ENCODE data around the gene WFDC6. TPM values are rescaled to one million over a fixed set of nuclear protein-coding genes. Genes with fewer than 3 reads are reported as not detected.

The WFDC6 gene
- total RNA-seq, 1 donor from 2014 or later = not detected

DNA sequence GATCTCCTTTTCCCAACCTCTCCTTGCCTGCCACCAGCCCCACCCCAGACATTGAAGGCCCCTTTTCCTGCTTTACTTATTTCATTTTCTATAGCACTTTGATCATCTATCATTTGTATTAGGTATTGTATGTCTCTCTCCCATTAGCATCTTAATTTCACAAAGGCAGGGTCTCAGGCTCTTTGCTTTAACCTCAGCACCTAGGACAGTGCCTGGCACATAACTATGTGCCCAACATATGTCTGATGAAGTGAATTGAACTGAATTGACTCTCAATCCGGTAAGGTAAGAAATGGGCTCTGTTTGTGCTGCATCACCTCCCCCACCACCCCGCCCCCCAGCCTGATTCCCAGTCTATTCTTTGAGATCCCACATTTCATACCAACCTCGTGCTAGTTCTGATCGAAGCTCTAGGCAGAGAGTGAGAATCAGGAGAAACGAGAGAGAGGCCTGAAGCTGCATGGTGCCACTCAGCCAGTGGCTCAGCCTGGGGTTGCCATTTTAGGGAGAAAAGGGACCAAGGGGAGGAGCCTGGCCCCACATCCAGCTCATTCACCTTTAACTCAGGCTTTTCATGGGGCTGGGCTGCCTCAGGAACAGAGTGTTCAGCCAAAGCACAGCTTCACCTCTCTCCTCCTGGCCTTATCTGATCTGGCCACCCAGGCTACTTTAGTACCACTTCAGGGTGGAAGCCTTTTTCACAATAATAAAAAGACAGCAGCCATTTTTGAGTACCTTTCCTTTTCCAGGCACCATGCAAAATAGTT is 24.0 kb downstream of the WFDC6 start, which contains the start of gene SPINT3:
SPINT3 (minus strand) TSS at position 476 of the 767 bp plus-strand sequence; CDS start at position 462, 14 bp downstream.
- no peak for DNase-seq
- TF ChIP-seq, protein P1, sequence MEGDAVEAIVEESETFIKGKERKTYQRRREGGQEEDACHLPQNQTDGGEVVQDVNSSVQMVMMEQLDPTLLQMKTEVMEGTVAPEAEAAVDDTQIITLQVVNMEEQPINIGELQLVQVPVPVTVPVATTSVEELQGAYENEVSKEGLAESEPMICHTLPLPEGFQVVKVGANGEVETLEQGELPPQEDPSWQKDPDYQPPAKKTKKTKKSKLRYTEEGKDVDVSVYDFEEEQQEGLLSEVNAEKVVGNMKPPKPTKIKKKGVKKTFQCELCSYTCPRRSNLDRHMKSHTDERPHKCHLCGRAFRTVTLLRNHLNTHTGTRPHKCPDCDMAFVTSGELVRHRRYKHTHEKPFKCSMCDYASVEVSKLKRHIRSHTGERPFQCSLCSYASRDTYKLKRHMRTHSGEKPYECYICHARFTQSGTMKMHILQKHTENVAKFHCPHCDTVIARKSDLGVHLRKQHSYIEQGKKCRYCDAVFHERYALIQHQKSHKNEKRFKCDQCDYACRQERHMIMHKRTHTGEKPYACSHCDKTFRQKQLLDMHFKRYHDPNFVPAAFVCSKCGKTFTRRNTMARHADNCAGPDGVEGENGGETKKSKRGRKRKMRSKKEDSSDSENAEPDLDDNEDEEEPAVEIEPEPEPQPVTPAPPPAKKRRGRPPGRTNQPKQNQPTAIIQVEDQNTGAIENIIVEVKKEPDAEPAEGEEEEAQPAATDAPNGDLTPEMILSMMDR (IDR thresholded peaks at IDR 0.05; ENCODE audit: borderline replicate concordance) = no peak
- intact Hi-C loops (cut with micrococcal nuclease) = no loop called here
- H3K9me3 ChIP-seq (replicated peaks) = no peaks in the 10 kb centered on the region
- H3K27me3 ChIP-seq (ENCODE audit: low read depth) = peaks cover 53% of the 10 kb centered on the region
- no peak within 1 kb of the TSS for H3K27ac ChIP-seq (replicated peaks)
- H3K4me1 ChIP-seq = no peaks in the 10 kb centered on the region
- no peaks in the 10 kb centered on the region for H3K36me3 ChIP-seq
- H3K4me3 ChIP-seq = no peak within 1 kb of the TSS

DNA sequence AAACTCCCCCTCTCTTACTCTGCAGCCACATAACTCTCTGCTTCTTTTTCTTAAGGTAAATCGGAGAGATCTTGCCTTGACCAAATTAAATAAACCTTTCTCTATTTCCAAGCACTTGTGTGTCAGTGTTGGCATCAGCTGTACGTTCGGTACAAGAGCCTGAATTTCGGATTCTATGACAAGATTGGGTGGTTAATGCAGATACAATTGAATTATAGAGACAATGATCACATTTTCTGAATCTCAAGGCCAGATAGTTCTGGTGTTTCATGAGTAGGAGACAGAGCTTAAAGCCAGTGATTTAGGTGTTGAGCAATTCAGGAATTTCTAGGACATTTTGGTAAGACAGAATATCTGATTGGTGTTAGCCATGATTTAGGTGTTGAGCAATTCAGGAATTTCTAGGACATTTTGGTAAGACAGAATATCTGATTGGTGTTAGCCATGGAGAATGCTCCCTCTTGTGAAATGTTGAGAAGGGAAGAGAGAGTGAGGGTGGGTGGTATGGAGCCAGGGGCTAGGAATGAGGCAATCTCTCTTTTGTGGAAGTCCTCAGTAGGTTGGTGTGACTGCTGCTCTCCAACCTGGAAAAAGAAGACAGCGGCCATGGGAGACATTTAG is 28.9 kb downstream of the WFDC6 start:
- no peak overlapping the region for H3K27ac ChIP-seq (replicated peaks)
- H3K4me1 ChIP-seq = no peaks in the 10 kb centered on the region

DNA sequence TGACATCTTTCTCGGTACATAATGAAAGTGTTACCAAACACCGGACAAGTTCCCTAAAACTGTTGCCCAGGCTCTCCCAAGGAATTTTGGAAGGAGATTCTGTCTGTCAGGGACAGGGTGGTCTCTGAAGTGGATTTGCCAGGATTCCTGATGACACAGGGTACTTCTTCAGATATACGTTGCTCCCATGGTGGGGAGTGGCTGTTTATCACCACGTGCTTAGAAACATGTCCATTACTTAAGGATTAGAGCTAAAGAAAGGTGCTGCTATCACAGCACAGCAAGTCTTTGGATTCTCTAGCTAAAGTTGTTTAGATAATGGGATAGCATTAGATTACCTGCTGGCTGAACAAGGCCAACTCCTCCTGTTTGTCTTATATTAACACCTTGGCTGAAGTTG is 30.2 kb downstream of the WFDC6 start:
- intact Hi-C loops (cut with micrococcal nuclease) = no loop called here
- Histone ChIP-seq H3K27me3 (ENCODE audit: low read depth) (peaks cover 50% of the 10 kb centered on the region), H3K4me1 (no peaks in the 10 kb centered on the region), H3K4me3 (no peak overlapping the region), H3K9me3 (replicated peaks) (no peaks in the 10 kb centered on the region), H3K27ac (replicated peaks) (no peak overlapping the region), H3K36me3 (no peaks in the 10 kb centered on the region)
- TF ChIP-seq, protein P1 (IDR thresholded peaks at IDR 0.05; ENCODE audit: borderline replicate concordance) = no peak
- DNase-seq = no peak

More for the DNA sequence above, 28.9 kb downstream of the WFDC6 start:
- TF ChIP-seq, protein P1 (IDR thresholded peaks at IDR 0.05; ENCODE audit: borderline replicate concordance) = no peak
- Histone ChIP-seq H3K36me3 (no peaks in the 10 kb centered on the region), H3K9me3 (replicated peaks) (no peaks in the 10 kb centered on the region), H3K4me3 (no peak overlapping the region), H3K27me3 (ENCODE audit: low read depth) (peaks cover 44% of the 10 kb centered on the region)
- no peak for DNase-seq
- intact Hi-C loops (cut with micrococcal nuclease) = no loop called here

DNA sequence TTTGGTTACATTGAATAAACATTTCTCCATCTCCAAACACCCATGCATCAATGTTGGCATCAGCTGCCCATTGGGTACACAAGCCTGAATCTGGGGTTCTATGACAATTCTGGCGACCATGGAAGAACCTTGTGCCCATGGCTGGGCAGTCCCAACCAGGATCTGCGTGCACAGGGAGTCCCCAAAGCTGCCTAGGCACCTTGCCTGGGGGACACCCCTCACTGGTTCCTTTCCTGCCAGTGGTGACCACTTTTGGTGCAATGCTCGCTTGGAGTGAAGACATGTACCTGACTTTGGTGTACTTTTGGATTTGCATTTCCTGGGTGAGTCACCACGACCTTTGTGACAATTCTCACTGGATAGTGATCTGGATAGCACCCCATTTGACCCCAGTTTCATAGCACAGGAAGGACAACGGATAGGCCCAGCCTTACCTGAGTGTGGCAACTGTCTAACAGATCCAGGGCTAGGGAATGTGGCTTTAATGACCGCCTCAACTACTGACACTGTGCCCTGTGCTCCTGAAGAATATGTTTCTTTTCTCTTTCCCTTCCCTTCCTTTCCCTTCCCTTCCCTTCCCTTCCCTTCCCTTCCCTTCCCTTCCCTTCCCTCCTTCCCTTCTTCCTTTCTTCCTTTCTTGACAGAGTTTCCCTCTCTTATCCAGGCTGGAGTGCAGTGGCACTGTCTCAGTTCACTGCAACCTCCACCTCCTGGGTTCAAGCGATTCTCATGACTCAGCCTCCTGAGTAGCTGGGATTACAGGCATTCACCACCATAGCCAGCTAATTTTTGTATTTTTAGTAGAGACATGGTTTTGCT is 31.0 kb downstream of the WFDC6 start:
- H3K4me1 ChIP-seq = no peaks in the 10 kb centered on the region
- no peak overlapping the region for H3K27ac ChIP-seq (replicated peaks)
- intact Hi-C loops (cut with micrococcal nuclease) = no loop called here
- H3K27me3 ChIP-seq (ENCODE audit: low read depth) = peaks cover 46% of the 10 kb centered on the region
- no peaks in the 10 kb centered on the region for H3K36me3 ChIP-seq
- no peaks in the 10 kb centered on the region for H3K9me3 ChIP-seq (replicated peaks)
- H3K4me3 ChIP-seq = no peak overlapping the region
- TF ChIP-seq, protein P1 (IDR thresholded peaks at IDR 0.05; ENCODE audit: borderline replicate concordance) = no peak
- DNase-seq = no peak

DNA sequence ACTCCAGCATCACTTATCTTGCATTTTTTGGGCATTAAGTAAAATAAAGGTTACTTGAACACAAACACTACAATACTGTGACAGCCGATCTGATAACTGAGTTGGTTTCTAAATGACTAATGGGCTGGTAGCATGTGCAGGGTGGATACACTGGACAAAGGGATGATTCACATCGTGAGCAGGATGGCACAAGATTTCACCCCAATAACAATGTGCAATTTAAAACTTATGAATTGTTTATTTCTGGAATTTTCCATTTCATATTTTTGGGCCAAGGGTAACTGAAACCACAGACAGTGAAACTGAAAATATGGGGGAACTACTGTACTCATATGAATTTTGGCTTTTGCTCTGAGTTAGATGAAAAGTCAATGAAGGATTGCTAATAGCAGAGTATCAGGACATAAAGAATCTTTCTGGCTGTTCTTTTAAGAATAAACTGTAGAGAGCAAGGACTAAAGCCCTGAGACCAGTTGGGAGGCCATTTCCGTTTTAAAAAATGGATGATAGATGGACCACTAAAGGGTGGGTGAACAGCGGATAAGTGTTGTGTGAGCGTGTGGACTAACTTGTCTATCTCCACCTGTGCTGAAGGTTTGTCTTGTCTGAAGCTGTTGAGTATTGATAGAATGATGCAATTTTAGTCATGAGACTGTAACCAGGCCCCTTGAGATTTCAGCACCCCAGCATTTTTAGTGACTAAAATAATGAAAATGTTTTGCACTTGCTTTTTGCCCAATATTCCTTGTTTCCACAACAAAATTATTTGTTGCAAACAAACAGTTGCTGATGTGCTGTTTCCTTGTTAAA is 32.1 kb downstream of the WFDC6 start:
- Histone ChIP-seq H3K27ac (replicated peaks) (no peak overlapping the region), H3K9me3 (replicated peaks) (no peaks in the 10 kb centered on the region), H3K4me3 (no peak overlapping the region), H3K36me3 (no peaks in the 10 kb centered on the region), H3K4me1 (peaks cover 6% of the 10 kb centered on the region), H3K27me3 (ENCODE audit: low read depth) (peaks cover 38% of the 10 kb centered on the region)
- DNase-seq = no peak
- intact Hi-C loops (cut with micrococcal nuclease) = no loop called here
- TF ChIP-seq, protein P1 (IDR thresholded peaks at IDR 0.05; ENCODE audit: borderline replicate concordance) = no peak
